SK-N-MC (cell line): ENCODE results near the gene C12orf60.

ENCODE experiments used
- DNase-seq: peaks from one replicate; pipeline ENCODE4 v3.0.0-alpha.2; 2011; ENCODE audit warnings: low read depth, low spot score
- H3K27ac ChIP-seq: fragments of 200-600 bp; sonication (generic); 2 replicates; pipeline ENCODE4 v1.5.1; 2016; ENCODE audit warnings: mixed run types
- H3K36me3 ChIP-seq: fragments of 200-600 bp; sonication (generic); 2 replicates; pipeline ENCODE4 v1.6.1; 2017; ENCODE audit warnings: antibody characterized with exemption, low read length, mixed read lengths; ENCODE audit not compliant: insufficient read depth
- H3K4me3 ChIP-seq: fragments of 200-600 bp; sonication (generic); 2 replicates; pipeline ENCODE4 v1.5.1; 2016
- H3K9ac ChIP-seq: fragments of 200-600 bp; sonication (generic); 2 replicates; pipeline ENCODE4 v1.8.0; 2017; ENCODE audit warnings: mixed run types, mixed read lengths; ENCODE audit not compliant: insufficient read length
- H3K9me3 ChIP-seq: fragments of 200-600 bp; sonication (generic); 2 replicates; pipeline ENCODE4 v1.6.1; 2017; ENCODE audit warnings: low read depth, mild to moderate bottlenecking, antibody characterized with exemption, low read length, moderate library complexity, mixed read lengths
- EZH2 ChIP-seq: fragments of 200-600 bp; sonication (generic); IDR thresholded peaks from one replicate; pipeline ENCODE4 v1.6.1; 2017; ENCODE audit warnings: antibody characterized with exemption
- FOXP2 ChIP-seq: optimal IDR thresholded peaks from 2 replicates; pipeline ENCODE3; 2011; ENCODE audit warnings: mild to moderate bottlenecking, moderate library complexity; ENCODE audit not compliant: insufficient read depth; ENCODE audit errors: extremely low read length, control extremely low read depth
- POLR2AphosphoS5 ChIP-seq: IDR thresholded peaks from 2 replicates; pipeline ENCODE4 v1.6.1; 2012; ENCODE audit warnings: mild to moderate bottlenecking, low read depth, low read length, borderline replicate concordance

C12orf60 gene

GRCh38 chr12:14769466-14769968 is 34.0 kb upstream of the C12orf60 start:
- H3K27ac ChIP-seq, result peak overlapping the region; percentile 16; the same call in 1 of the 2 replicates
- no peak for DNase-seq
- H3K4me3 ChIP-seq, result peak overlapping the region; percentile 80
- TF ChIP-seq POLR2AphosphoS5 (no peak), FOXP2 (no peak), EZH2 (no peak)
- no peaks in the 10 kb centered on the region for H3K36me3 ChIP-seq
- H3K9ac ChIP-seq, result peak overlapping the region; percentile 79
- H3K9me3 ChIP-seq, result no peaks in the 10 kb centered on the region; the same call in 1 of the 2 replicates

- peak overlapping the region; percentile 89 for H3K27ac ChIP-seq
- no peak for DNase-seq
- no peaks in the 10 kb centered on the region for H3K36me3 ChIP-seq
- TF ChIP-seq POLR2AphosphoS5 (peak; percentile 15; the same call in 1 of the 2 replicates), EZH2 (no peak), FOXP2 (no peak)
- peak overlapping the region; percentile 80 for H3K4me3 ChIP-seq
- peak overlapping the region; percentile 79 for H3K9ac ChIP-seq
- H3K9me3 ChIP-seq, result no peaks in the 10 kb centered on the region; the same call in 1 of the 2 replicates
Measured at GRCh38 chr12:14769969-14770495, 33.4 kb upstream of the C12orf60 start.

- peak; percentile 99 for TF ChIP-seq POLR2AphosphoS5
- TF ChIP-seq EZH2, result no peak
Measured at GRCh38 chr12:14770496-14771461, 32.7 kb upstream of the C12orf60 start.

GRCh38 chr12:14771651-14772137 is 31.8 kb upstream of the C12orf60 start:
- peak overlapping the region; percentile 79 for H3K9ac ChIP-seq
- DNase-seq, result no peak
- TF ChIP-seq FOXP2 (no peak), EZH2 (no peak), POLR2AphosphoS5 (no peak)
- no peaks in the 10 kb centered on the region for H3K9me3 ChIP-seq
- H3K27ac ChIP-seq, result peak overlapping the region; percentile 89
- peak overlapping the region; percentile 80 for H3K4me3 ChIP-seq
- no peaks in the 10 kb centered on the region for H3K36me3 ChIP-seq

More at GRCh38 chr12:14770496-14771461, 32.7 kb upstream of the C12orf60 start:
- Histone ChIP-seq H3K9ac (peak overlapping the region; percentile 79), H3K27ac (peak overlapping the region; percentile 89), H3K4me3 (peak overlapping the region; percentile 80), H3K9me3 (no peaks in the 10 kb centered on the region; the same call in 1 of the 2 replicates), H3K36me3 (no peaks in the 10 kb centered on the region)
- DNase-seq, result peak; percentile 79

GRCh38 chr12:14772946-14773345 is 30.5 kb upstream of the C12orf60 start:
- TF ChIP-seq FOXP2, result no peak
- TF ChIP-seq EZH2, result no peak
- TF ChIP-seq POLR2AphosphoS5, result no peak
- no peak overlapping the region for H3K4me3 ChIP-seq
- H3K36me3 ChIP-seq, result no peaks in the 10 kb centered on the region
- no peak overlapping the region for H3K27ac ChIP-seq
- DNase-seq, result no peak
- no peaks in the 10 kb centered on the region for H3K9me3 ChIP-seq
- no peak overlapping the region for H3K9ac ChIP-seq

GRCh38 chr12:14773685-14774073 is 29.8 kb upstream of the C12orf60 start:
- Histone ChIP-seq H3K36me3 (no peaks in the 10 kb centered on the region), H3K27ac (no peak overlapping the region), H3K9me3 (no peaks in the 10 kb centered on the region), H3K4me3 (peak overlapping the region; percentile 77), H3K9ac (no peak overlapping the region)
- TF ChIP-seq FOXP2 (no peak), POLR2AphosphoS5 (no peak), EZH2 (no peak)
- DNase-seq, result no peak

- H3K9me3 ChIP-seq, result no peaks in the 10 kb centered on the region
- DNase-seq, result peak; percentile 51
- no peak overlapping the region for H3K27ac ChIP-seq
- H3K4me3 ChIP-seq, result peak overlapping the region; percentile 77
- no peaks in the 10 kb centered on the region for H3K36me3 ChIP-seq
- TF ChIP-seq FOXP2 (no peak), POLR2AphosphoS5 (peak; percentile 54; the same call in 1 of the 2 replicates), EZH2 (no peak)
- H3K9ac ChIP-seq, result peak overlapping the region; percentile 39
Measured at GRCh38 chr12:14774074-14774905, 29.2 kb upstream of the C12orf60 start.
